SK-N-SH (cell line): ENCODE results near the gene TMEM62. TPM values are rescaled to one million over a fixed set of nuclear protein-coding genes. Genes with fewer than 3 reads are reported as not detected.

Experiments
- CTCF ChIA-PET: fragments of 300-600, 350-600 bp; formaldehyde crosslinking; extraction: SDS; loops from one replicate; lab custom pipeline; 2021; lab: Yijun Ruan, JAX
- POLR2A ChIA-PET: fragments of 350-600 bp; sonication (Branson Sonifier 250); formaldehyde crosslinking; extraction: SDS; loops from one replicate; lab custom pipeline; 2020; ENCODE audit warnings: antibody characterized with exemption, inconsistent platforms; lab: Yijun Ruan, JAX
- DNase-seq: peaks from one replicate; pipeline ENCODE4 v3.0.0; 2012
- H2AFZ ChIP-seq: fragments of 200-600 bp; sonication (generic); 2 replicates; pipeline ENCODE4 v1.8.1; 2016; ENCODE audit warnings: antibody characterized with exemption, mild to moderate bottlenecking, low read depth
- H3F3A ChIP-seq: fragments of 200-600 bp; sonication (generic); replicated peaks from 2 replicates; pipeline ENCODE3; 2016; ENCODE audit warnings: antibody characterized with exemption, mild to moderate bottlenecking; ENCODE audit not compliant: insufficient read depth
- H3K27ac ChIP-seq, 2 experiments: fragments of 200-500 bp in 1 of 2; fragments of 200-600 bp in 1 of 2; sonication (Bioruptor generic) in 1 of 2; sonication (generic), shearing (Covaris generic) in 1 of 2; 2 replicates each; pipeline versions ENCODE4 v1.5.1 to v1.6.1; 2014 to 2016; ENCODE audit warnings: low read depth in 2 of 2, inconsistent platforms in 1 of 2, low read length in 1 of 2, mild to moderate bottlenecking in 1 of 2, mixed read lengths in 1 of 2
- H3K27me3 ChIP-seq: fragments of 200-600 bp; sonication (generic), shearing (Covaris generic); 2 replicates; pipeline ENCODE4 v1.6.1; 2016; ENCODE audit warnings: mixed run types; ENCODE audit not compliant: insufficient read depth
- H3K36me3 ChIP-seq, 2 experiments: fragments of 200-500 bp in 1 of 2; fragments of 200-600 bp in 1 of 2; sonication (Bioruptor generic) in 1 of 2; sonication (generic) in 1 of 2; replicated peaks in 1 of 2; 2 replicates each; pipeline versions ENCODE3 to v1.5.1; 2014 to 2016; ENCODE audit warnings: low read length in 1 of 2, mild to moderate bottlenecking in 1 of 2; ENCODE audit not compliant: insufficient read depth in 2 of 2, control insufficient read depth in 1 of 2
- H3K4me1 ChIP-seq, 2 experiments: fragments of 200-500 bp in 1 of 2; fragments of 200-600 bp in 1 of 2; sonication (Bioruptor generic) in 1 of 2; sonication (generic), shearing (Covaris generic) in 1 of 2; 2 replicates each; pipeline versions ENCODE4 v1.5.1 to v1.6.1; 2014 to 2016; ENCODE audit warnings: low read depth in 1 of 2, low read length in 1 of 2, mixed run types in 1 of 2; ENCODE audit not compliant: insufficient read depth in 2 of 2, control insufficient read depth in 1 of 2
- H3K4me2 ChIP-seq: fragments of 200-600 bp; sonication (generic), shearing (Covaris generic); 2 replicates; pipeline ENCODE4 v1.6.1; 2017; ENCODE audit warnings: mixed run types
- H3K4me3 ChIP-seq, 2 experiments: fragments of 200-500 bp in 1 of 2; fragments of 200-600 bp in 1 of 2; sonication (Bioruptor generic) in 1 of 2; sonication (generic), shearing (Covaris generic) in 1 of 2; 2 replicates each; pipeline versions ENCODE4 v1.5.1 to v1.8.1; 2014 to 2016; ENCODE audit warnings: low read depth in 2 of 2, inconsistent platforms in 1 of 2, low read length in 1 of 2, mild to moderate bottlenecking in 1 of 2, mixed read lengths in 1 of 2, moderate library complexity in 1 of 2
- H3K79me2 ChIP-seq: fragments of 200-600 bp; sonication (generic); 2 replicates; pipeline ENCODE4 v1.8.1; 2017; ENCODE audit warnings: mild to moderate bottlenecking; ENCODE audit not compliant: insufficient read depth
- H3K9ac ChIP-seq: fragments of 200-600 bp; sonication (generic); 2 replicates; pipeline ENCODE4 v1.6.1; 2017; ENCODE audit warnings: mixed run types
- H3K9me2 ChIP-seq: fragments of 200-600 bp; sonication (generic); 2 replicates; pipeline ENCODE4 v1.6.1; 2017; ENCODE audit warnings: mixed run types
- H3K9me3 ChIP-seq: fragments of 200-600 bp; sonication (generic); 2 replicates; pipeline ENCODE4 v1.6.1; 2017; ENCODE audit warnings: mixed run types, mild to moderate bottlenecking, moderate library complexity
- H4K20me1 ChIP-seq: fragments of 200-600 bp; sonication (generic); 2 replicates; pipeline ENCODE4 v1.6.1; 2017; ENCODE audit warnings: mild to moderate bottlenecking, mixed run types; ENCODE audit not compliant: insufficient read depth
- ELF1 ChIP-seq: IDR thresholded peaks from 2 replicates; pipeline ENCODE4 v1.4.0; 2012
- FOSL2 ChIP-seq: IDR thresholded peaks from 2 replicates; pipeline ENCODE4 v1.4.0; 2012; ENCODE audit warnings: low read depth, mild to moderate bottlenecking, moderate library complexity, borderline replicate concordance
- JUND ChIP-seq: IDR thresholded peaks from 2 replicates; pipeline ENCODE4 v1.4.0; 2012
- MXI1 ChIP-seq: IDR thresholded peaks from 2 replicates; pipeline ENCODE4 v1.6.1; 2012; ENCODE audit warnings: mild to moderate bottlenecking, low read depth, low read length, improper control_type of control experiment
- NFIC ChIP-seq: IDR thresholded peaks from 2 replicates; pipeline ENCODE4 v1.4.0; 2012; ENCODE audit warnings: borderline replicate concordance
- NRF1 ChIP-seq: IDR thresholded peaks from 2 replicates; pipeline ENCODE4 v1.6.1; 2012; ENCODE audit warnings: low read depth, mild to moderate bottlenecking, low read length
- RCOR1 ChIP-seq: fragments of 150-350 bp; IDR thresholded peaks from 2 replicates; pipeline ENCODE4 v1.6.1; 2017; ENCODE audit warnings: antibody characterized with exemption, low read length
- RXRA ChIP-seq: IDR thresholded peaks from 2 replicates; pipeline ENCODE4 v1.4.0; 2012; ENCODE audit warnings: low read depth, mild to moderate bottlenecking, borderline replicate concordance
- SMC3 ChIP-seq: IDR thresholded peaks from 2 replicates; pipeline ENCODE4 v1.6.1; 2012; ENCODE audit warnings: low read depth, low read length, improper control_type of control experiment
- TCF12 ChIP-seq: IDR thresholded peaks from 2 replicates; pipeline ENCODE4 v1.4.0; 2012
- TEAD4 ChIP-seq: IDR thresholded peaks from 2 replicates; pipeline ENCODE4 v1.4.0; 2012; ENCODE audit warnings: mild to moderate bottlenecking, borderline replicate concordance; ENCODE audit not compliant: insufficient read depth
- YY1 ChIP-seq: IDR thresholded peaks from 2 replicates; pipeline ENCODE4 v1.4.0; 2012; ENCODE audit warnings: low read depth, mild to moderate bottlenecking
- WGBS: methylation state at CpG from one replicate; pipeline ENCODE4 v1.1.6; 2017; ENCODE audit warnings: low lambda C conversion rate; 5-methylcytosine and 5-hydroxymethylcytosine counted together
- polyA plus RNA-seq, 3 experiments: library from polyadenylated mRNA; depleted of rRNA; stranded (reverse); fragments of >200 nt; gene quantifications; 2 replicates each; pipeline ENCODE4 v1.2.3, GENCODE V29; 2012
- TF ChIP-seq, protein P1 (sequence below): fragments of 150-350 bp; IDR thresholded peaks from 2 replicates; pipeline ENCODE4 v1.6.1; 2017; ENCODE audit warnings: antibody characterized with exemption, low read length, low read depth, borderline replicate concordance
- TF ChIP-seq, protein P2 (sequence below): IDR thresholded peaks from 2 replicates; pipeline ENCODE4 v1.4.0; 2012; ENCODE audit warnings: low read depth, borderline replicate concordance
- TF ChIP-seq, protein P3 (sequence below): IDR thresholded peaks from 2 replicates; pipeline ENCODE4; 2012
- TF ChIP-seq, protein P4 (sequence below): IDR thresholded peaks from 2 replicates; pipeline ENCODE4 v1.6.1; 2012; ENCODE audit warnings: mild to moderate bottlenecking, low read depth, low read length, moderate library complexity

TMEM62 gene
- polyA plus RNA-seq, 1 of the 3 experiments (the other 2 are of a cell fraction), result 3.3 TPM

DNA sequence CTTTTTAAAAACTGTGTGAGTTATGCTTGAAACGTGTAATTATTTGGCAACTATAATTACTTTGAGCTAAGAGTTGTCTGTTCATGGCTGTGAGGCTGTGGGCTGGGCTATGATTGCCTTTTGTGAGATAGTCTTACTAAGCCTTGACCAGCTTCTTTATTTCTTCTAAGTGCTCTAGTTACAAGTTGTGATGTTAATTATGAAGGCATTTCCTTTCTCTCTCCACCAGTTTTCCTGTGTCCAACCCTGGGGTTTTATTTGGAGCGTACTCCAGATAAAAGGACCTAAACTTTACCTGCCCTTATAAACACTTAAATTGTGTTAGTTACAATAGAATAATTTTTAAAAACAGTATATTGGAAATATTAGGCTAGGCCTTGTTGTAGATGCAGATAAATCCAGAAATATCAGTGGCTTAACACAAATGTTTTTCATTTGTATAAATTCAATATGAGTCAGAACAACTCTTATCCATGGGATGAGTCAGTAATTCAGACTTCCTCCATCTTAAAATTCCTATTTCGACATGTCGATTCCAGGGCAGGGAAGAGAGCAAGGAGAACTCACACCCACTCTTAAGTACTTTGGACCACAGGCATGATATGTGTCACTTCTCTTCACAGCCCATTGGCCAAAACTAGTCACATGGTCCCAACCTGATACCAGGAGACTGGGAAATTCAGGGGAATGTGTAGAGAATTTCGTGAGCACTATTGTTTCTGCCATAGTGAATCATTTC, 17.0 kb downstream of the TMEM62 start:
- no peak for DNase-seq
- peak overlapping the region; percentile 40 to 79; a peak in 3 of 4 replicates for H3K27ac ChIP-seq
- H3K4me2 ChIP-seq, result no peak overlapping the region
- H3K27me3 ChIP-seq, result no peaks in the 10 kb centered on the region
- no peaks in the 10 kb centered on the region for H3K9me3 ChIP-seq
- POLR2A ChIA-PET, result no interaction called here
- peaks cover 0 to 6% of the 10 kb centered on the region in 2 experiments; a peak in 1 of 4 replicates for H3K4me1 ChIP-seq
- peak overlapping the region; percentile 46; the same call in 1 of the 2 replicates for H3K9ac ChIP-seq
- H3K9me2 ChIP-seq, result no peaks in the 10 kb centered on the region
- TF ChIP-seq, protein P1, sequence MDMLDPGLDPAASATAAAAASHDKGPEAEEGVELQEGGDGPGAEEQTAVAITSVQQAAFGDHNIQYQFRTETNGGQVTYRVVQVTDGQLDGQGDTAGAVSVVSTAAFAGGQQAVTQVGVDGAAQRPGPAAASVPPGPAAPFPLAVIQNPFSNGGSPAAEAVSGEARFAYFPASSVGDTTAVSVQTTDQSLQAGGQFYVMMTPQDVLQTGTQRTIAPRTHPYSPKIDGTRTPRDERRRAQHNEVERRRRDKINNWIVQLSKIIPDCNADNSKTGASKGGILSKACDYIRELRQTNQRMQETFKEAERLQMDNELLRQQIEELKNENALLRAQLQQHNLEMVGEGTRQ, result no peak
- TF ChIP-seq JUND, result peak; percentile 62
- TF ChIP-seq, protein P2, sequence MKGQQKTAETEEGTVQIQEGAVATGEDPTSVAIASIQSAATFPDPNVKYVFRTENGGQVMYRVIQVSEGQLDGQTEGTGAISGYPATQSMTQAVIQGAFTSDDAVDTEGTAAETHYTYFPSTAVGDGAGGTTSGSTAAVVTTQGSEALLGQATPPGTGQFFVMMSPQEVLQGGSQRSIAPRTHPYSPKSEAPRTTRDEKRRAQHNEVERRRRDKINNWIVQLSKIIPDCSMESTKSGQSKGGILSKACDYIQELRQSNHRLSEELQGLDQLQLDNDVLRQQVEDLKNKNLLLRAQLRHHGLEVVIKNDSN, result peak; percentile 76; the same call in 1 of the 2 replicates
- TF ChIP-seq SMC3, result no peak
- no peak for TF ChIP-seq ELF1
- no peak for TF ChIP-seq TEAD4
- TF ChIP-seq FOSL2, result peak; percentile 70; the same call in 1 of the 2 replicates
- TF ChIP-seq RXRA, result 0 out of 2 replicates have a peak, but pooled peaks have one; percentile 16
- TF ChIP-seq NFIC, result no peak
- peak; percentile 65; the same call in 1 of the 2 replicates for TF ChIP-seq YY1
- TF ChIP-seq TCF12, result peak; percentile 68
- H3K4me3 ChIP-seq, result no peak overlapping the region
- H3K79me2 ChIP-seq, result no peaks in the 10 kb centered on the region
- H3F3A ChIP-seq, result peaks cover 33% of the 10 kb centered on the region
- H3K36me3 ChIP-seq, result peaks cover 50 to 59% of the 10 kb centered on the region in 2 experiments
- no peaks in the 10 kb centered on the region for H4K20me1 ChIP-seq
- CTCF ChIA-PET, result interaction anchor here (0.7 to 0.8 kb wide), 2 partner anchors 36 to 146 kb away, joined by 3 read pairs; no protein-coding TSS in a partner anchor
- peak overlapping the region; percentile 87; the same call in 1 of the 2 replicates for H2AFZ ChIP-seq
- 44% methylated on average over 5 of the region's 5 CpGs for WGBS

DNA sequence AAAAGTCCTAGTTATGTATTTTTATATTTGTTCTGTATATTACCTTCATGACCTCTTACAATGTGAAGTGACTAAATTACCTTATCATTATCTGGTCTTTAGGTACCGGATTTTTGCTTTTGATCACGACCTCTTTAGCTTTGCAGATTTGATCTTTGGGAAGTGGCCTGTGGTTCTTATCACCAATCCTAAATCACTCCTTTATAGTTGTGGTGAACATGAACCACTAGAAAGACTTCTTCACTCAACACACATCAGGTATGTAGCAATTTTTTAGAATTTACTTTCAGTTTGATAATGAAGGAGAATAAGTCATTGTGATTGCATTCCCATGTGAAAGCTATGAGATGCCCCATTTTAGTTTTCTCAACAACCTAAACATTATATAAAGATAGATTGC, 18.3 kb downstream of the TMEM62 start:
- no peak overlapping the region for H3K27ac ChIP-seq
- H4K20me1 ChIP-seq, result no peaks in the 10 kb centered on the region
- peaks cover 33% of the 10 kb centered on the region for H3F3A ChIP-seq
- H3K9ac ChIP-seq, result no peak overlapping the region
- no peak for DNase-seq
- H3K79me2 ChIP-seq, result no peaks in the 10 kb centered on the region
- no peaks in the 10 kb centered on the region for H3K9me2 ChIP-seq
- peaks cover 53 to 59% of the 10 kb centered on the region in 2 experiments for H3K36me3 ChIP-seq
- ChIA-PET POLR2A (no interaction called here), CTCF (interaction anchor here (1.0 kb wide), 1 partner anchor 134 kb away, joined by 3 read pairs; no protein-coding TSS in a partner anchor)
- H3K4me3 ChIP-seq, result no peak overlapping the region
- WGBS, result 98% methylated on average over 2 of the region's 2 CpGs
- peaks cover 0 to 6% of the 10 kb centered on the region in 2 experiments; a peak in 1 of 4 replicates for H3K4me1 ChIP-seq
- H3K27me3 ChIP-seq, result no peaks in the 10 kb centered on the region
- no peak overlapping the region for H3K4me2 ChIP-seq
- no peaks in the 10 kb centered on the region for H3K9me3 ChIP-seq
- TF ChIP-seq, protein P3, sequence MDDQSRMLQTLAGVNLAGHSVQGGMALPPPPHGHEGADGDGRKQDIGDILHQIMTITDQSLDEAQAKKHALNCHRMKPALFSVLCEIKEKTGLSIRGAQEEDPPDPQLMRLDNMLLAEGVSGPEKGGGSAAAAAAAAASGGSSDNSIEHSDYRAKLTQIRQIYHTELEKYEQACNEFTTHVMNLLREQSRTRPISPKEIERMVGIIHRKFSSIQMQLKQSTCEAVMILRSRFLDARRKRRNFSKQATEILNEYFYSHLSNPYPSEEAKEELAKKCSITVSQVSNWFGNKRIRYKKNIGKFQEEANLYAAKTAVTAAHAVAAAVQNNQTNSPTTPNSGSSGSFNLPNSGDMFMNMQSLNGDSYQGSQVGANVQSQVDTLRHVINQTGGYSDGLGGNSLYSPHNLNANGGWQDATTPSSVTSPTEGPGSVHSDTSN, result no peak
- no peak for TF ChIP-seq TCF12
- no peak for TF ChIP-seq RXRA
- TF ChIP-seq, protein P4, sequence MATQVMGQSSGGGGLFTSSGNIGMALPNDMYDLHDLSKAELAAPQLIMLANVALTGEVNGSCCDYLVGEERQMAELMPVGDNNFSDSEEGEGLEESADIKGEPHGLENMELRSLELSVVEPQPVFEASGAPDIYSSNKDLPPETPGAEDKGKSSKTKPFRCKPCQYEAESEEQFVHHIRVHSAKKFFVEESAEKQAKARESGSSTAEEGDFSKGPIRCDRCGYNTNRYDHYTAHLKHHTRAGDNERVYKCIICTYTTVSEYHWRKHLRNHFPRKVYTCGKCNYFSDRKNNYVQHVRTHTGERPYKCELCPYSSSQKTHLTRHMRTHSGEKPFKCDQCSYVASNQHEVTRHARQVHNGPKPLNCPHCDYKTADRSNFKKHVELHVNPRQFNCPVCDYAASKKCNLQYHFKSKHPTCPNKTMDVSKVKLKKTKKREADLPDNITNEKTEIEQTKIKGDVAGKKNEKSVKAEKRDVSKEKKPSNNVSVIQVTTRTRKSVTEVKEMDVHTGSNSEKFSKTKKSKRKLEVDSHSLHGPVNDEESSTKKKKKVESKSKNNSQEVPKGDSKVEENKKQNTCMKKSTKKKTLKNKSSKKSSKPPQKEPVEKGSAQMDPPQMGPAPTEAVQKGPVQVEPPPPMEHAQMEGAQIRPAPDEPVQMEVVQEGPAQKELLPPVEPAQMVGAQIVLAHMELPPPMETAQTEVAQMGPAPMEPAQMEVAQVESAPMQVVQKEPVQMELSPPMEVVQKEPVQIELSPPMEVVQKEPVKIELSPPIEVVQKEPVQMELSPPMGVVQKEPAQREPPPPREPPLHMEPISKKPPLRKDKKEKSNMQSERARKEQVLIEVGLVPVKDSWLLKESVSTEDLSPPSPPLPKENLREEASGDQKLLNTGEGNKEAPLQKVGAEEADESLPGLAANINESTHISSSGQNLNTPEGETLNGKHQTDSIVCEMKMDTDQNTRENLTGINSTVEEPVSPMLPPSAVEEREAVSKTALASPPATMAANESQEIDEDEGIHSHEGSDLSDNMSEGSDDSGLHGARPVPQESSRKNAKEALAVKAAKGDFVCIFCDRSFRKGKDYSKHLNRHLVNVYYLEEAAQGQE, result no peak
- no peak for TF ChIP-seq TEAD4
- TF ChIP-seq, protein P1, result no peak
- no peak for TF ChIP-seq MXI1
- no peak for TF ChIP-seq RCOR1
- no peak for TF ChIP-seq NRF1
- H2AFZ ChIP-seq, result no peak overlapping the region
